Gastroesophageal sphincter (tissue), 3 donors: Measurements from ENCODE around the gene YEATS2.

ENCODE experiments used
- CTCF ChIP-seq, 4 experiments: fragments of 200-600 bp in 2 of 4; fragments of 450-650 bp in 2 of 4; sonication (generic) in 1 of 4; IDR thresholded peaks; one replicate each; pipeline ENCODE4 v1.5.1; 2017 to 2019; ENCODE audit warnings: antibody characterized with exemption in 4 of 4, mild to moderate bottlenecking in 2 of 4, moderate library complexity in 2 of 4
- EP300 ChIP-seq: sonication (generic); formaldehyde crosslinking; IDR thresholded peaks from one replicate; pipeline ENCODE4 v1.6.1; 2017; ENCODE audit warnings: antibody characterized with exemption, mild to moderate bottlenecking
- POLR2A ChIP-seq, 2 donors: fragments of 450-650 bp; IDR thresholded peaks; one replicate each; pipeline ENCODE4 v1.6.1; 2017; ENCODE audit warnings: antibody characterized with exemption in 2 of 2, mild to moderate bottlenecking in 2 of 2, moderate library complexity in 1 of 2
- POLR2AphosphoS5 ChIP-seq: sonication (generic); formaldehyde crosslinking; IDR thresholded peaks from one replicate; pipeline ENCODE4 v1.6.1; 2017; ENCODE audit warnings: antibody characterized with exemption

- TF ChIP-seq EP300 (no peak), POLR2A (IDR thresholded peaks at IDR 0.05) (no peak), CTCF (IDR thresholded peaks at IDR 0.05) (no peak), POLR2AphosphoS5 (no peak)
Measured at GRCh38 chr3:183766107-183766506, 68.5 kb downstream of the YEATS2 start.
